GM23338 (cell line): ENCODE data around the gene CLPX. TPM values are rescaled to one million over a fixed set of nuclear protein-coding genes. Genes with fewer than 3 reads are reported as not detected.
A peak's percentile ranks its signal among the peaks of the same experiment; 100 is the strongest.

ENCODE experiments used
- ATAC-seq: fragments of 200-7000 bp; cut with Tn5 transposase; 3 replicates; pipeline ENCODE4 v1.9.1; 2020
- DNase-seq: peaks from one replicate; pipeline ENCODE4 v3.0.0-alpha.2; 2015; ENCODE audit warnings: low spot score
- H2AFZ ChIP-seq: fragments of 200-600 bp; sonication (generic); 2 replicates; pipeline ENCODE4 v1.8.0; 2016; ENCODE audit warnings: antibody characterized with exemption, mild to moderate bottlenecking, moderate library complexity
- H3F3A ChIP-seq: fragments of 200-600 bp; sonication (generic); replicated peaks from 2 replicates; pipeline ENCODE4 v1.8.0; 2017; ENCODE audit warnings: antibody characterized with exemption, mixed run types, low read depth
- H3K27ac ChIP-seq: fragments of 200-600 bp; sonication (generic); 2 replicates; pipeline ENCODE4 v1.6.1; 2016; ENCODE audit warnings: low read depth
- H3K27me3 ChIP-seq: fragments of 200-600 bp; sonication (generic); 2 replicates; pipeline ENCODE4 v1.8.0; 2016; ENCODE audit warnings: mild to moderate bottlenecking, mixed run types, moderate library complexity; ENCODE audit not compliant: insufficient read depth
- H3K36me3 ChIP-seq: fragments of 200-600 bp; sonication (generic); 2 replicates; pipeline ENCODE4 v1.8.0; 2016; ENCODE audit warnings: mild to moderate bottlenecking; ENCODE audit not compliant: insufficient read depth
- H3K4me1 ChIP-seq: fragments of 200-600 bp; sonication (generic); 2 replicates; pipeline ENCODE4 v1.8.0; 2016; ENCODE audit warnings: mild to moderate bottlenecking, moderate library complexity; ENCODE audit not compliant: insufficient read depth
- H3K4me2 ChIP-seq: fragments of 200-600 bp; sonication (generic); 2 replicates; pipeline ENCODE4 v1.7.1; 2017; ENCODE audit warnings: mixed run types
- H3K4me3 ChIP-seq: fragments of 200-600 bp; sonication (generic); 2 replicates; pipeline ENCODE4 v1.6.1; 2016; ENCODE audit warnings: mixed run types
- H3K79me2 ChIP-seq: fragments of 200-600 bp; sonication (generic); replicated peaks from 2 replicates; pipeline ENCODE4 v1.8.0; 2017; ENCODE audit warnings: mild to moderate bottlenecking; ENCODE audit not compliant: insufficient read depth
- H3K9me2 ChIP-seq: fragments of 200-600 bp; sonication (generic); 2 replicates; pipeline ENCODE4 v1.8.0; 2017; ENCODE audit not compliant: insufficient read depth
- H4K20me1 ChIP-seq: fragments of 200-600 bp; sonication (generic); replicated peaks from 2 replicates; pipeline ENCODE4 v1.8.0; 2017; ENCODE audit warnings: mild to moderate bottlenecking; ENCODE audit not compliant: insufficient read depth
- H3K27ac Mint-ChIP-seq: 2 replicates; pipeline ENCODE4 v1.8.0; 2020; ENCODE audit warnings: inconsistent platforms, mild to moderate bottlenecking, moderate library complexity, mixed read lengths
- H3K27me3 Mint-ChIP-seq: 3 replicates; pipeline ENCODE4 v1.8.0; 2022; ENCODE audit warnings: low read depth, mild to moderate bottlenecking, moderate library complexity, mixed read lengths, inconsistent platforms; ENCODE audit not compliant: insufficient read depth, poor library complexity
- H3K36me3 Mint-ChIP-seq: 3 replicates; pipeline ENCODE4 v1.8.0; 2021; ENCODE audit warnings: low read depth, mild to moderate bottlenecking, inconsistent platforms, moderate library complexity, mixed read lengths
- H3K4me1 Mint-ChIP-seq: 3 replicates; pipeline ENCODE4 v1.8.0; 2020; ENCODE audit warnings: mild to moderate bottlenecking, inconsistent platforms, mixed read lengths
- H3K4me3 Mint-ChIP-seq: 3 replicates; pipeline ENCODE4 v1.8.0; 2021; ENCODE audit warnings: moderate library complexity, mild to moderate bottlenecking, inconsistent platforms, mixed read lengths
- H3K9me3 Mint-ChIP-seq: 3 replicates; pipeline ENCODE4 v1.8.0; 2020; ENCODE audit warnings: moderate library complexity, mild to moderate bottlenecking, inconsistent platforms, mixed read lengths
- CTCF ChIP-seq, 2 experiments: fragments of 200-600 bp in 1 of 2; sonication (generic) in 1 of 2; conservative IDR thresholded peaks; 2 replicates each; pipeline versions ENCODE4 v1.5.1 to v1.6.1; 2016 to 2017; ENCODE audit warnings: antibody characterized with exemption in 2 of 2, low read depth in 2 of 2, mild to moderate bottlenecking in 2 of 2, moderate library complexity in 1 of 2
- ETS1 ChIP-seq: IDR thresholded peaks from 2 replicates; pipeline ENCODE4 v1.6.1; 2016; ENCODE audit warnings: antibody characterized with exemption
- EZH2 ChIP-seq: fragments of 200-600 bp; sonication (generic); IDR thresholded peaks from one replicate; pipeline ENCODE4 v1.8.0; 2017; ENCODE audit warnings: antibody characterized with exemption, mild to moderate bottlenecking, low read depth; ENCODE audit not compliant: unreplicated experiment
- EZH2phosphoT487 ChIP-seq: fragments of 200-600 bp; sonication (generic); IDR thresholded peaks from one replicate; pipeline ENCODE4 v1.8.1; 2018; ENCODE audit warnings: antibody characterized with exemption; ENCODE audit not compliant: unreplicated experiment
- JUNB ChIP-seq: IDR thresholded peaks from one replicate; pipeline ENCODE4 v1.6.1; 2016; ENCODE audit warnings: antibody characterized with exemption; ENCODE audit not compliant: unreplicated experiment
- REST ChIP-seq: IDR thresholded peaks from one replicate; pipeline ENCODE4 v1.6.1; 2018; ENCODE audit warnings: antibody characterized with exemption; ENCODE audit not compliant: unreplicated experiment
- ZNF462 ChIP-seq: fragments of 250-450 bp; sonication (Bioruptor Pico); IDR thresholded peaks from 2 replicates; pipeline ENCODE4 v1.5.0; 2020; ENCODE audit warnings: mild to moderate bottlenecking, moderate library complexity
- polyA plus RNA-seq: library from polyadenylated mRNA; unstranded; fragments of >200 nt; fragmentation: Nextera tagmentation; extraction: Ambion mirVana; gene quantifications from 2 replicates; pipeline ENCODE4 v1.2.1, GENCODE V29; 2016
- total RNA-seq: library from RNA; depleted of rRNA; stranded (reverse); fragments of >200 nt; shearing (Covaris generic); gene quantifications from 2 replicates; pipeline ENCODE4 v1.2.3, GENCODE V29; 2014

CLPX gene
- total and polyA plus RNA-seq, 2 experiments from 2014 or later, result 18.9 to 40.6 TPM

- Mint-ChIP-seq H3K36me3 (no peaks in the 10 kb centered on the region; the same call in 2 of the 3 replicates), H3K4me1 (peaks cover 12% of the 10 kb centered on the region), H3K27ac (no peak overlapping the region), H3K9me3 (no peaks in the 10 kb centered on the region), H3K4me3 (no peak overlapping the region), H3K27me3 (peaks cover 6% of the 10 kb centered on the region)
- Histone ChIP-seq H3K9me2 (no peaks in the 10 kb centered on the region; the same call in 1 of the 2 replicates), H3K79me2 (no peaks in the 10 kb centered on the region), H2AFZ (peak overlapping the region; percentile 69), H3K4me2 (no peak overlapping the region), H3K27ac (no peak overlapping the region), H3K36me3 (no peaks in the 10 kb centered on the region), H3K4me3 (no peak overlapping the region), H4K20me1 (no peaks in the 10 kb centered on the region), H3K27me3 (no peaks in the 10 kb centered on the region), H3K4me1 (no peaks in the 10 kb centered on the region), H3F3A (no peaks in the 10 kb centered on the region)
- DNase-seq (peak; percentile 80), ATAC-seq (peak; percentile 90)
- TF ChIP-seq EZH2, result no peak
- TF ChIP-seq JUNB, result no peak
- TF ChIP-seq CTCF (conservative IDR thresholded peaks at IDR 0.05; ENCODE audit: low read depth in 2 of 2), result peak; percentile 81 to 83
- TF ChIP-seq ZNF462 (CRISPR knock-in tag), result no peak
- no peak for TF ChIP-seq ETS1
- TF ChIP-seq EZH2phosphoT487, result no peak
- TF ChIP-seq REST, result no peak
Measured at GRCh38 chr15:65212097-65212496, 27.0 kb upstream of the CLPX start.
